GM18505 (cell line): Measurements from ENCODE around the gene PIGN.

Source experiments
- ATAC-seq: cut with Tn5 transposase; IDR thresholded peaks from one replicate; pipeline ENCODE4 v1.9.1; 2021; ENCODE audit not compliant: unreplicated experiment
- POLR2A ChIP-seq: IDR thresholded peaks from 4 replicates; pipeline ENCODE4 v1.6.1; 2011; ENCODE audit warnings: borderline replicate concordance; ENCODE audit not compliant: insufficient read depth, insufficient read length; ENCODE audit errors: extremely low read depth

The PIGN gene

GRCh38 chr18:62018034-62018758 is 168.7 kb downstream of the PIGN start:
- no peak for TF ChIP-seq POLR2A
- ATAC-seq: no peak

DNA sequence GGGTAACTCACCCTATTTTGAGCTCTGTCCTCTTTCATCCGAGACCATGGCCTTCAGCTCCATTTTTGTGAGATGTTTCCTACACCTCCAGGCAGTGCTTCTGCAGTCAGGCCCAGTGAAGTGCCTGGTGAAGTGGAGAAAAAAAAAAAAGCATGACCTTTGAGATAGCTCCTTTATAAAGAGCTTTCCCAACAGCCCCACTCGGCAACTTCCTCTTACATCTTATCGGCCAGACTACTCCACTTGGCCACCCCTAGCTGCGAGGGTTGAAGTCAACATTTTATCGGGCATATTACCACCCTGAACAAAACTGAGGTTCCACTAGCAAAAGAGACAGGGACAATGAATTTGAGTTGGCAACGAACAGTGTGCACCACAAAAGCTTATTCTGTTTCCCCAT is 169.2 kb downstream of the PIGN start:
- no peak for TF ChIP-seq POLR2A
- ATAC-seq: no peak

DNA sequence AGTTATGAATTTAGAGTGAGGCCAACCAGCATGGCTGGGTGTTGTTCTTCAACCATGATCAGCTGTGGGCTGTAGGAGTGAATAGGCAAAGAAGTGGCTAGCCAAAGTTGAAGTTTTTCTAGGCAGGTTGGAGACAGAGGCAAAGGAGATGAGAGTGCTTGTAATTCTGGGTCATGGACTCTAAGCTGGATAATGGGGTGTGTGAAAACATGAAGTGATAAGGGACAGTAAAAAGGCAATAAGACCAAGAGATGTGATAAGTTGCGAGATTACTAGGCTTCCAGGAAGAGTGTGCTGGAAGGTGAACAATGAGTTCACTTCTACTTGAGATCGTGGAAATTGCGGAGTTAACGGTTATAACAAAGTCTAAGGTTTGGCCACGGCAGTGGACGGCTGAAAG is 175.4 kb downstream of the PIGN start:
- ATAC-seq: no peak

GRCh38 chr18:62009521-62009920 is 177.3 kb downstream of the PIGN start:
- no peak for TF ChIP-seq POLR2A
- no peak for ATAC-seq

More for the DNA sequence above, 175.4 kb downstream of the PIGN start:
- no peak for TF ChIP-seq POLR2A

GRCh38 chr18:62001396-62001795 is 185.5 kb downstream of the PIGN start:
- ATAC-seq: no peak
- no peak for TF ChIP-seq POLR2A

- ATAC-seq: no peak
- TF ChIP-seq POLR2A: no peak
These were observed 187.9 kb downstream of the PIGN start for GRCh38 chr18:61998957-61999356.

GRCh38 chr18:61998335-61998734 is 188.5 kb downstream of the PIGN start:
- no peak for ATAC-seq
- TF ChIP-seq POLR2A: no peak

DNA sequence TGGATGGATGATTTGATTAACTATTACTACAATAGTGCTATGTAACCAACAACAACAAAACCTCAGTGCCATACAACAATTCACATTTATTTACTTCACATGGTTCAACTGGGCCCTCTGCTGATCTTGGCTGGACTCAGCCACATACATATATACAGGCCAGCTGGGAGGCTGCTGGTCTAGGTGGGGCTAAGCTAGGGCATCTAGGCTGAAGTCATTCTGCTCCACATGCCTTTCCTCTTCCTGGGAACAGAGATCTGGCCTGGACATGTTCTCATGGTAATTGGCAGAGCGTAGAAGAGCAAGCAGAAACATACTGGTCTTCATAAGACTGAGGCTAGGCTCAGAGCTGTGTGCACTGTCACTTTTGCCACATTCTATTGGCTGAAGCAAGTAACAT is 191.2 kb downstream of the PIGN start:
- ATAC-seq: no peak

GRCh38 chr18:61993831-61994230 is 193.0 kb downstream of the PIGN start:
- TF ChIP-seq POLR2A: no peak
- ATAC-seq: no peak

More for the DNA sequence above, 191.2 kb downstream of the PIGN start:
- TF ChIP-seq POLR2A: no peak

GRCh38 chr18:61992923-61993322 is 193.9 kb downstream of the PIGN start:
- no peak for ATAC-seq
- TF ChIP-seq POLR2A: no peak

GRCh38 chr18:61992285-61992684 is 194.6 kb downstream of the PIGN start:
- ATAC-seq: no peak

DNA sequence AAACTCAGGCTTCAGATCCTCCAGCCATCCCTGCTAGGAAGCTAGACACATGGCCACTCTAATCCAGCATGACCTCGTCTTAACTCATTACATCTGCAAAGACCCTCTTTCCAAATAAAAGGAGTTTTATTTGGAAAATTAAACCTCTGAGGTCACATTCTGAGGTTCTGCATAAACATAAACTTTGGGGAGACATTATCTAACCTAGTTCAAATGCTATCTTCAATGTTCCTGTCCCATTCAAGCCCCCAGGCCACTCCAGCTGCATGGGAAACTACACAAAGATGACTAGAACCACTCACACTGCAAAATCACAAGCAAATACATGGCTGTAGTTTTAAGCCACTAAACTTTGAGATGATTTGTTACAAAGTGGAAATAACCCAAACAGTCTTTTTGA is 195.0 kb downstream of the PIGN start:
- TF ChIP-seq POLR2A: no peak
- ATAC-seq: no peak

More at GRCh38 chr18:61992285-61992684, 194.6 kb downstream of the PIGN start:
- TF ChIP-seq POLR2A: no peak

- ATAC-seq: no peak
- no peak for TF ChIP-seq POLR2A
These were observed 195.7 kb downstream of the PIGN start for GRCh38 chr18:61991201-61991600.
